Liver (tissue), 9 donors: Measurements from ENCODE around the gene FAM174A. TPM values are rescaled to one million over a fixed set of nuclear protein-coding genes. Genes with fewer than 3 reads are reported as not detected.

ENCODE experiments used
- DNase-seq: peaks from one replicate; pipeline ENCODE4 v3.0.0-alpha.2; 2017; ENCODE audit warnings: low spot score
- H3K27ac ChIP-seq, 2 donors: one replicate each; pipeline ENCODE4 v1.7.0; 2013; ENCODE audit warnings: inconsistent platforms in 2 of 2, low read length in 2 of 2, control low read depth in 1 of 2, low read depth in 1 of 2, mild to moderate bottlenecking in 1 of 2
- H3K27me3 ChIP-seq, 4 donors: one replicate each; pipeline versions ENCODE4 v1.6.1 to v1.7.0; 2013; ENCODE audit warnings: low read length in 3 of 4, inconsistent platforms in 1 of 4, mild to moderate bottlenecking in 1 of 4, moderate library complexity in 1 of 4; ENCODE audit not compliant: control insufficient read depth in 4 of 4, insufficient read depth in 4 of 4
- H3K36me3 ChIP-seq, 4 donors: one replicate each; pipeline versions ENCODE4 v1.6.1 to v1.7.0; 2013; ENCODE audit warnings: low read length in 3 of 4, mild to moderate bottlenecking in 3 of 4, low read depth in 1 of 4, moderate library complexity in 1 of 4; ENCODE audit not compliant: control insufficient read depth in 4 of 4, insufficient read depth in 3 of 4
- H3K4me1 ChIP-seq, 4 donors: one replicate each; pipeline versions ENCODE4 v1.6.1 to v1.7.0; 2013; ENCODE audit warnings: low read length in 3 of 4, mild to moderate bottlenecking in 3 of 4, moderate library complexity in 1 of 4; ENCODE audit not compliant: control insufficient read depth in 4 of 4, insufficient read depth in 4 of 4
- H3K4me3 ChIP-seq, 3 donors: one replicate each; pipeline versions ENCODE4 v1.6.1 to v1.7.0; 2013; ENCODE audit warnings: low read length in 3 of 3, control low read depth in 1 of 3, low read depth in 1 of 3, mild to moderate bottlenecking in 1 of 3
- H3K9ac ChIP-seq, 2 donors: one replicate each; pipeline ENCODE4 v1.7.0; 2013; ENCODE audit warnings: low read length in 2 of 2, mild to moderate bottlenecking in 2 of 2, moderate library complexity in 2 of 2, control low read depth in 1 of 2, low read depth in 1 of 2
- H3K9me3 ChIP-seq, 4 donors: one replicate each; pipeline versions ENCODE4 v1.6.1 to v1.7.0; 2013; ENCODE audit warnings: low read length in 3 of 4; ENCODE audit not compliant: control insufficient read depth in 4 of 4
- ATF3 ChIP-seq: IDR thresholded peaks from 2 replicates; pipeline ENCODE4 v1.6.1; 2016; ENCODE audit warnings: antibody characterized with exemption
- CTCF ChIP-seq: fragments of 150-350 bp; IDR thresholded peaks from 2 replicates; pipeline ENCODE4 v1.5.1; 2017; ENCODE audit warnings: improper control_type of control experiment, low read depth, low read length; ENCODE audit not compliant: missing input control
- EGR1 ChIP-seq, 2 donors: IDR thresholded peaks; 2 replicates each; pipeline ENCODE4 v1.6.1; 2016 to 2018; ENCODE audit warnings: antibody characterized with exemption in 2 of 2, low read depth in 2 of 2
- FOXA1 ChIP-seq: IDR thresholded peaks from 2 replicates; pipeline ENCODE4 v1.6.1; 2016; ENCODE audit warnings: antibody characterized with exemption
- FOXA2 ChIP-seq: IDR thresholded peaks from 2 replicates; pipeline ENCODE4 v1.6.1; 2016; ENCODE audit warnings: antibody characterized with exemption
- GABPA ChIP-seq, 2 donors: IDR thresholded peaks in 1 of 2; conservative IDR thresholded peaks in 1 of 2; 2 replicates each; pipeline ENCODE4 v1.6.1; 2016; ENCODE audit warnings: antibody characterized with exemption in 2 of 2, mild to moderate bottlenecking in 1 of 2, moderate library complexity in 1 of 2
- HNF4A ChIP-seq, 2 donors: conservative IDR thresholded peaks; 2 replicates each; pipeline ENCODE4 v1.6.1; 2016; ENCODE audit warnings: antibody characterized with exemption in 2 of 2, mild to moderate bottlenecking in 2 of 2
- HNF4G ChIP-seq: IDR thresholded peaks from 2 replicates; pipeline ENCODE4 v1.6.1; 2016; ENCODE audit warnings: antibody characterized with exemption
- JUND ChIP-seq, 2 donors: IDR thresholded peaks; 2 replicates each; pipeline ENCODE4 v1.6.1; 2016; ENCODE audit warnings: antibody characterized with exemption in 2 of 2
- MAX ChIP-seq: IDR thresholded peaks from 2 replicates; pipeline ENCODE4 v1.6.1; 2016; ENCODE audit warnings: antibody characterized with exemption
- NR2F2 ChIP-seq: IDR thresholded peaks from 2 replicates; pipeline ENCODE4 v1.6.1; 2016; ENCODE audit warnings: antibody characterized with exemption
- RAD21 ChIP-seq, 2 donors: IDR thresholded peaks; 2 replicates each; pipeline ENCODE4 v1.6.1; 2016; ENCODE audit warnings: antibody characterized with exemption in 2 of 2, mild to moderate bottlenecking in 2 of 2
- REST ChIP-seq: IDR thresholded peaks from 2 replicates; pipeline ENCODE4 v1.6.1; 2016; ENCODE audit warnings: antibody characterized with exemption, mild to moderate bottlenecking
- RXRA ChIP-seq, 2 donors: IDR thresholded peaks; 2 replicates each; pipeline ENCODE4 v1.6.1; 2017 to 2018; ENCODE audit warnings: antibody characterized with exemption in 2 of 2, mild to moderate bottlenecking in 1 of 2
- SP1 ChIP-seq: IDR thresholded peaks from 2 replicates; pipeline ENCODE4 v1.6.1; 2018; ENCODE audit warnings: antibody characterized with exemption, mild to moderate bottlenecking
- TAF1 ChIP-seq: conservative IDR thresholded peaks from 2 replicates; pipeline ENCODE4 v1.6.1; 2016; ENCODE audit warnings: antibody characterized with exemption, mild to moderate bottlenecking
- YY1 ChIP-seq: IDR thresholded peaks from 2 replicates; pipeline ENCODE4 v1.6.1; 2016; ENCODE audit warnings: antibody characterized with exemption, mild to moderate bottlenecking
- ZBTB33 ChIP-seq: IDR thresholded peaks from 2 replicates; pipeline ENCODE4 v1.6.1; 2016; ENCODE audit warnings: antibody characterized with exemption
- WGBS: extraction: QIAGEN DNeasy Blood & Tissue Kit; methylation state at CpG from one replicate; pipeline ENCODE4 v1.1.7; 2013; 5-methylcytosine and 5-hydroxymethylcytosine counted together
- polyA plus RNA-seq, 2 donors: library from polyadenylated mRNA; stranded (reverse) in 1 of 2; unstranded in 1 of 2; fragments of 200-250 nt in 1 of 2; fragments of >200 nt in 1 of 2; fragmentation: Nextera tagmentation in 1 of 2; extraction: Ambion mirVana in 1 of 2; gene quantifications; one replicate each; pipeline versions ENCODE4 v1.2.1 to v1.2.3, GENCODE V29; 2013 to 2015
- total RNA-seq, 2 donors: library from RNA; depleted of rRNA; stranded (reverse); fragments of >200 nt; gene quantifications; one replicate each; pipeline ENCODE4 v1.2.3, GENCODE V29; 2014
- donor health status: healthy.
- donor health status: healthy.
- donor health status: healthy.
- donor health status: healthy.
- donor health status: healthy.

The FAM174A gene
- total and polyA plus RNA-seq, 4 donors = 8.4 to 20.4 (median 15.9) TPM

GRCh38 chr5:100634937-100635534 lies 99.9 kb downstream of the FAM174A start:
- H3K27ac ChIP-seq = no peak overlapping the region
- DNase-seq = no peak
- WGBS = 48% methylated on average over 1 of the region's 1 CpG

More at GRCh38 chr5:100634937-100635534, 99.9 kb downstream of the FAM174A start:
- Histone ChIP-seq H3K4me1 (no peaks in the 10 kb centered on the region), H3K4me3 (no peak overlapping the region), H3K27me3 (no peaks in the 10 kb centered on the region), H3K9ac (no peak overlapping the region), H3K36me3 (no peaks in the 10 kb centered on the region), H3K9me3 (no peaks in the 10 kb centered on the region)
- no peak for TF ChIP-seq FOXA2
- TF ChIP-seq TAF1 = no peak
- TF ChIP-seq HNF4A (conservative IDR thresholded peaks at IDR 0.05) = no peak
- no peak for TF ChIP-seq RXRA (IDR thresholded peaks at IDR 0.05)
- no peak for TF ChIP-seq YY1
- no peak for TF ChIP-seq NR2F2
- no peak for TF ChIP-seq ZBTB33
- TF ChIP-seq CTCF = no peak
- no peak for TF ChIP-seq JUND (IDR thresholded peaks at IDR 0.05)
- TF ChIP-seq MAX = no peak
- no peak for TF ChIP-seq EGR1 (IDR thresholded peaks at IDR 0.05; ENCODE audit: low read depth in 2 of 2)
- TF ChIP-seq FOXA1 = no peak
- TF ChIP-seq GABPA (IDR thresholded peaks at IDR 0.05 in 1 of 2, conservative IDR thresholded peaks at IDR 0.05 in 1 of 2) = no peak
- TF ChIP-seq RAD21 (IDR thresholded peaks at IDR 0.05) = no peak
- no peak for TF ChIP-seq SP1
- no peak for TF ChIP-seq ATF3
- TF ChIP-seq REST = no peak
- no peak for TF ChIP-seq HNF4G
